ENCODE measurements around the gene CRIM1.

CRIM1 gene

GRCh38 chr2:36559221-36559942 is 203.8 kb downstream of the CRIM1 start:
- ATAC-seq: no peak
- TF ChIP-seq TOX (CRISPR knock-in tag; IDR thresholded peaks at IDR 0.05; ENCODE audit: borderline replicate concordance) (no peak), ZC3H10 (CRISPR knock-in tag; IDR thresholded peaks at IDR 0.05) (no peak), OSR1 (CRISPR knock-in tag; IDR thresholded peaks at IDR 0.05) (no peak), TSHZ2 (CRISPR knock-in tag; IDR thresholded peaks at IDR 0.05) (no peak), CSDC2 (CRISPR knock-in tag; IDR thresholded peaks at IDR 0.05) (no peak), TCF4 (CRISPR knock-in tag; IDR thresholded peaks at IDR 0.05; ENCODE audit: borderline replicate concordance) (no peak)

GRCh38 chr2:36560726-36561125 is 205.1 kb downstream of the CRIM1 start:
- no peak for ATAC-seq
- no peak for TF ChIP-seq ZFP30 (CRISPR knock-in tag; IDR thresholded peaks at IDR 0.05)
- TF ChIP-seq ZNF70 (CRISPR knock-in tag; IDR thresholded peaks at IDR 0.05): no peak
- TF ChIP-seq TOX (CRISPR knock-in tag; IDR thresholded peaks at IDR 0.05; ENCODE audit: borderline replicate concordance): no peak
- TF ChIP-seq POU6F1 (CRISPR knock-in tag; IDR thresholded peaks at IDR 0.05; ENCODE audit: borderline replicate concordance, low read depth): no peak
- no peak for TF ChIP-seq CSDC2 (CRISPR knock-in tag; IDR thresholded peaks at IDR 0.05)
- no peak for TF ChIP-seq TCF4 (CRISPR knock-in tag; IDR thresholded peaks at IDR 0.05; ENCODE audit: borderline replicate concordance)
- TF ChIP-seq RARB (CRISPR knock-in tag; IDR thresholded peaks at IDR 0.05): no peak
- TF ChIP-seq BACH2 (CRISPR knock-in tag; IDR thresholded peaks at IDR 0.05; ENCODE audit: borderline replicate concordance): no peak
- TF ChIP-seq ZNF565 (CRISPR knock-in tag; conservative IDR thresholded peaks at IDR 0.05; ENCODE audit: low read depth): no peak
- no peak for TF ChIP-seq CREB5 (CRISPR knock-in tag; IDR thresholded peaks at IDR 0.05; ENCODE audit: low read depth)
- no peak for TF ChIP-seq ZFP3 (CRISPR knock-in tag; IDR thresholded peaks at IDR 0.05)
- no peak for TF ChIP-seq ZNF8 (CRISPR knock-in tag; IDR thresholded peaks at IDR 0.05)
- no peak for TF ChIP-seq CSRNP3 (CRISPR knock-in tag; IDR thresholded peaks at IDR 0.05)
- TF ChIP-seq OSR1 (CRISPR knock-in tag; IDR thresholded peaks at IDR 0.05): no peak
- no peak for TF ChIP-seq PATZ1 (CRISPR knock-in tag; IDR thresholded peaks at IDR 0.05; ENCODE audit: borderline replicate concordance)
- TF ChIP-seq PPARA (CRISPR knock-in tag; IDR thresholded peaks at IDR 0.05; ENCODE audit: borderline replicate concordance): no peak
- no peak for TF ChIP-seq ARNTL (CRISPR knock-in tag; IDR thresholded peaks at IDR 0.05; ENCODE audit: borderline replicate concordance, low read depth)
- no peak for TF ChIP-seq ISL1 (CRISPR knock-in tag; IDR thresholded peaks at IDR 0.05)
